AG09309 (cell line): ENCODE measurements around the gene PGAM4.

ENCODE experiments used
- DNase-seq: peaks from one replicate; pipeline ENCODE4 v3.0.0-alpha.2; 2010; ENCODE audit warnings: low read depth
- H3K4me3 ChIP-seq: 2 replicates; pipeline ENCODE4 v1.5.1; 2011; ENCODE audit warnings: mild to moderate bottlenecking, low read depth, low read length, moderate library complexity; ENCODE audit not compliant: control insufficient read depth
- CTCF ChIP-seq: IDR thresholded peaks from 2 replicates; pipeline ENCODE4 v1.5.1; 2011; ENCODE audit warnings: mild to moderate bottlenecking, low read depth, low read length, inconsistent platforms; ENCODE audit not compliant: insufficient read depth, control insufficient read depth; ENCODE audit errors: missing control alignments

The PGAM4 gene

GRCh38 chrX:77918568-77918967, 50.9 kb downstream of the PGAM4 start:
- H3K4me3 ChIP-seq, result no peak overlapping the region
- no peak for TF ChIP-seq CTCF
- DNase-seq, result no peak
